ENCODE results near the gene UBE4A.

The UBE4A gene

DNA sequence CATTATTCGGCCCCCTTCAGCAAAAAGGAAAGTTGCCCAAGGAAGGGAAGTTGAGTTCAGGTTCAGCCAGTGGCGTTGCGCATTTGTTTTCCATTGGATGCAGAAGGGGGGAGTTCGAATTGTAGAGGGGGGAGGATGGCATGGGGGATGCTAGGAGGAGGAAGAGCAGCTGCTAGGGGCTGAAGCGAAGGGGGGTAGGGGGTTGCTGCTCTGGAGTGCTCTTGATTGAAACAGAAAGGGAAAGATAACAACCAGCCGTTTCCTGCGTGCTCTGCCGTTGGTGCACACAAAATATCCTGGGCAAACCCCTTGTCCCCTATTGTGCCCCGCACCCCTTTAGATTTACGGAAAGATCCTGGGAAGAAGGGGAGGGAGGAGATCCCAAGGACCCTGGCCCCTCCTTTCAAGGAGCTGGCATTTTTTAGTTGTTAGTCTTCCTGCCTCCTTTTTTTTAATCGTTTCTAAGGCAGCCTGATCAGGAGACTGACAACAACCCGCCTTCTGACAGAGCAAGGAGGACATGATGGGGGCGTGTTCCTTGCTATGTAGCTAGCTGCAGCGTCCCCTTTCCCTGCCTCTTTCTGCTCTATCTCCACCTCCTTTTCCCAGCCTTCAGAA lies 79.0 kb downstream of the UBE4A start:
- DNase-seq (ENCODE audit: low spot score), result peak; percentile 51

DNA sequence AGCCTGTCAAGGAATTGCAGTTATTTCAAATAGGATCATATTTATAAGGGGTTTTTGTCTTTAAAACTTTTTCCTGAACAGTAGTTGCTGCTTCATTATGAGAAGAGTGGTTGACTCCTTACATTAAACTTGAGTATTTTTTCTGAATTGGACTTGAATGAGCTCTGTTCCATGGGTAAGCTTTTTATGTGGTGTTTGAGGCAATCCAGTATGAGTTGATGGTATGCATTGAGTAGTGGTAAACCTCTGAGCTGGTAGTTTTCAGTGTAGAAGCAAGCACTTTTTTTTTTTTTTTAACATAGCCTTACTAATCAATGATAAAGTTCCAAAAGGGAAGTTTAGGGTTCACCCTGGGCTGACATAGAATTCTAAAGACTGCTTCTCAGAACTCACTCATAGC lies 80.2 kb downstream of the UBE4A start:
- DNase-seq (ENCODE audit: low spot score), result no peak

DNA sequence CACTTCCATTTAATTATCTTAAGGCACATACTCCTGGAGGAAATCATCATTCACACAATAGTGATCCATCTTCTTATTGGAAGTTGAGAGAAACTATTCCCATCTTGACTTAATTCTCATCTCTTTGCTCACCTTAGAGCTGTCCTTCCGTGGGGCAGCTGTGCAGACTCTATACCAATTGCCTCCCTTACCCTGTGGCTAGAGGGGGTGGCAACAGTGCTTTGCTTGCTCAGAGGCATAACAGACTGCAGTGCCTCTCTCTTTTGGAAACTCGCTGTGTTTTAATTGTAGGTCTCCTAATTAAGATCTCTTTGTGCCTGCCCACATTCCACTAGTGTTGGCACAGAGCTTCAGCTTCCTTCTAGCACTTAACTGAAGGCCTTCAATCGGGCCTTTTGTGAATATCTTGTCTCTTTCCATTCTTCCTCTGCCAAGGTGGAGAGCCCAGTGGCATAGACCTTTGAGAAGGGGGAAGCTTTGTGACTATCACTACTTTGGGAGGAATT lies 82.4 kb downstream of the UBE4A start:
- no peak for DNase-seq (ENCODE audit: low spot score)

GRCh38 chr11:118442301-118442700 lies 82.9 kb downstream of the UBE4A start:
- DNase-seq (ENCODE audit: low spot score), result no peak

DNA sequence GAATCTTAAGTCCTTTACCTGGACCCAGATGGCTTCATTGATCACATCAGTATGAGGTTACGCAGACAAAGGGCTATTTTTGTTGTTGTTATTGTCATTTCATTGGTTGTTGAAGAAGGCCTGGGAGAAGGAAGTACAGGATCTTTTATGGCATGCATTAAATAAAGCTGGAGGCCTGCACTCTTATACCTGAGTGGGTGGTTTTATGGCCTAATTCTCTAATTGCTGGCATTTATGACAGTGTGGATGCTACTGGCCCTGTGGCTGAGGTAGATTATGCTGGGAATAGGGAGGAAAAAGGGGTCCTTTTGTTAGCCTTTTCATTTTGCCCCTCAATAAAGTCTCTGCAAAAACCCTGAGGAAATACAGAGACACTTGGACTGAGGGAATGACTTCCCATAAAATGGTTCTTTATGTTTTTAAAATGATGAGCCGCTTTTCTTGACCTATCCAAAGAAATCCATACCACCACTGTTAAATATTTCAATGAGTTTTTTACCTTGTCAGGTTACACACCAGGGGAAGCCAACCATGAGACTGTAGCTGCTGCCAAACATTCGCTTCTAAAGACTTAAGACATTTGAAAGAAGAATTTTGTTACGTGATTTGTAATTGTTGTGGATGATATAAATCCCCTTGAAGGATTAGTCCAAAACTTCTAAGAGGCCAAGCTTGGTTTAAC lies 83.6 kb downstream of the UBE4A start:
- no peak for DNase-seq (ENCODE audit: low spot score)

GRCh38 chr11:118443590-118444218 lies 84.3 kb downstream of the UBE4A start:
- no peak for DNase-seq (ENCODE audit: low spot score)

DNA sequence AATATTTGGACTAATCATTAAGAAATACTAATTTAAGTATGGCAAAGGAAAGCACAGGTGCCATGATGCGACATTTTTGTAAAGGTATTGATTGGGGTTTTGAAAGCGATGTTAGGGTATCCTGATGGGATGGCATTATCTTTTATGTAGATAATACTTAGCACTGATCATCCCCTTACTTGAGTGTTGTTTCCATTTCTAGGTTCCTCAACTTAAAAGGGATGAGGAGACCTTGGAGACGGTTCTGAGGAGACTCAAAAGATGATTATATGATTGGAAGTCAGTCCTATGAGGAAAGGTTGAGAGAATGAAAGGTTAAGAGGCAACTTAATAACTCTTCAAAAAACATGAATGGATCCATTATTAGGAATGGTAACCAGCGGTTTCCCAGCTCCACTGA lies 88.0 kb downstream of the UBE4A start:
- DNase-seq (ENCODE audit: low spot score), result no peak

GRCh38 chr11:118448294-118448693 lies 88.9 kb downstream of the UBE4A start:
- DNase-seq (ENCODE audit: low spot score), result no peak

All from CD4-positive, alpha-beta T cell treated with Interleukin-6 at 100 ng/mL for 8 hours (primary cell).